ENCODE results near the gene GCNT1.

GCNT1 gene

DNA sequence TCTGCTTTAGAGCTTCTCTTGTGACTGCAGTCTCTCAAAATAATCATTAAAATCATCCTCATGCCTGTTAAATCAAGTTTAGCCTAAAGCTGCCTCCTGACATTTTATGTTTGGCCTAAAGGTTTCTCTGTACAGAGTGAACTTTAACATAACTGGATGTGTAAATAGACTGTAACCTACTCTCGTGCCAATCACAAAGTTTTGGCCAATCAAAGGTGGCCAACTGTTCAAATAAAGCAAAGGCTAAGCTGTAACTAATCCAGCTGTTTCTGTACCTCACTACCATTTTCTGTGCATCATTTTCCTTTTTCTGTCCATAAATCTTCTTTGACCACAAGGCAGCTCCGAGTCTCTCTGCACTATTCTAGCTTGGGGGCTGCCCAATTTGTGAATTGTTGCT is 86.2 kb downstream of the GCNT1 start:
- no peaks in the 10 kb centered on the region for H3K36me3 ChIP-seq (replicated peaks)
- no peaks in the 10 kb centered on the region for H3K27me3 ChIP-seq (ENCODE audit: low read depth)
- H3K4me3 ChIP-seq, result no peak overlapping the region
- no peaks in the 10 kb centered on the region; the same call in 1 of the 2 replicates for H3K4me1 ChIP-seq
- DNase-seq (ENCODE audit: low spot score in 2 of 2), result no peak
- no peaks in the 10 kb centered on the region for H3K9me3 ChIP-seq
- in situ Hi-C loops (cut with MboI; ENCODE audit: low sequenced_read_pairs), result no loop called here

GRCh38 chr9:76552181-76552580 is 93.2 kb downstream of the GCNT1 start:
- Histone ChIP-seq H3K27me3 (ENCODE audit: low read depth) (peaks cover 7% of the 10 kb centered on the region; the same call in 1 of the 2 replicates), H3K4me3 (no peak overlapping the region), H3K36me3 (replicated peaks) (no peaks in the 10 kb centered on the region), H3K9me3 (no peaks in the 10 kb centered on the region), H3K4me1 (no peaks in the 10 kb centered on the region)
- DNase-seq (ENCODE audit: low spot score in 2 of 2), result no peak
- in situ Hi-C loops (cut with MboI; ENCODE audit: low sequenced_read_pairs), result no loop called here

GRCh38 chr9:76552751-76553455 is 93.9 kb downstream of the GCNT1 start:
- no peak for DNase-seq (ENCODE audit: low spot score in 2 of 2)
- no peak overlapping the region for H3K4me3 ChIP-seq
- H3K9me3 ChIP-seq, result no peaks in the 10 kb centered on the region
- H3K4me1 ChIP-seq, result peaks cover 5% of the 10 kb centered on the region
- H3K27me3 ChIP-seq (ENCODE audit: low read depth), result peaks cover 7% of the 10 kb centered on the region; the same call in 1 of the 2 replicates
- in situ Hi-C loops (cut with MboI; ENCODE audit: low sequenced_read_pairs), result no loop called here
- no peaks in the 10 kb centered on the region for H3K36me3 ChIP-seq (replicated peaks)

GRCh38 chr9:76553680-76554079 is 94.7 kb downstream of the GCNT1 start:
- Histone ChIP-seq H3K4me3 (no peak overlapping the region), H3K9me3 (no peaks in the 10 kb centered on the region), H3K4me1 (peaks cover 9% of the 10 kb centered on the region), H3K36me3 (replicated peaks) (no peaks in the 10 kb centered on the region), H3K27me3 (ENCODE audit: low read depth) (peaks cover 7% of the 10 kb centered on the region; the same call in 1 of the 2 replicates)
- no peak for DNase-seq (ENCODE audit: low spot score in 2 of 2)
- in situ Hi-C loops (cut with MboI; ENCODE audit: low sequenced_read_pairs), result no loop called here
